ENCODE results near the gene GALNTL6.
"Not testable (repeated sequence)": the region's sequence is repeated elsewhere in the genome, so short reads cannot be mapped to it uniquely, and the experiment has no call there.

The GALNTL6 gene

DNA sequence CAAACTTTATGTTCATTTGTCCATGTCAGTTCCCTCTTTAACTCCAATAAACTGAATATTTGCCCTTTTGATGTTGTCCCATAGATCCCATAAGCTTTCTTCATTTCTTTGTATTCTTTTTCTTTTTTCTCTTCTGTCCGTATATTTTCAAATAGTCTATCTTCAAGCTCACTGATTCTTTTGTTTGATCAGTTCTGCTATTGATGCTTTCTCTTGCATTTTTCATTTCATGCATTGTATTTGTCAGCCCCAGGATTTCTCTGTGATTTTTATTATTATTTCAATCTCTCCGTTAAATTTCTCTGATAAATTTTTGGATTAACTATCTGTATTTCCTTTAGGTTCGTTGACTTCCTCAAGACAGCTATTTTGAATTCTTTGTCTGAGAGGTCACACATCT, 1082.5 kb downstream of the GALNTL6 start:
- no peaks in the 10 kb centered on the region for H3K4me1 Mint-ChIP-seq
- ATAC-seq (replicated peaks) = no peak
- H3K9me3 Mint-ChIP-seq = peaks cover 14 to 21% of the 10 kb centered on the region in 2 donors

DNA sequence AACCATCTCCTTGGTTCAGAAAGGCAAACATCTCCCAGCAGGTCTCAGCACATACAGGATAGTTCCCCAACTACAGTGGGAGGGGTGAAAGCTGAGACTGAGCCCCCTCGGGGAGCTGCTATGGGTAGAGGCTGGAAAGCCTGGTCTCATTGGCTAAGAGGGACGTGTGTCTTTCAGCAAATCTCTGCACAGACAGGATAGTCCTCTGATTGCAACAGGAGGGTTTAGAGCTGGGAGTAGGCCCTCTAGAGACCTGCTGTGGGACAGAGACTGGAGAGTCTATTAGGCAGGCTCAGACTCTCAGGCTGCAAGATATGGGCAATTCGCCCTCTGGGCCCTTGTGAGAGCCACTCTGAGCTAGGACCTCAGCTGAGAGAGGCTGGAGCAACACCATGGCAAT, 1083.8 kb downstream of the GALNTL6 start:
- ATAC-seq (replicated peaks) (no peak), DNase-seq (no peak)
- peaks cover 0 to 8% of the 10 kb centered on the region in 2 donors for H3K27me3 Mint-ChIP-seq
- no peaks in the 10 kb centered on the region for H3K4me1 Mint-ChIP-seq
- H3K4me3 Mint-ChIP-seq = no peak overlapping the region
- peaks cover 0 to 3% of the 10 kb centered on the region in 2 donors for H3K36me3 Mint-ChIP-seq
- H3K27ac Mint-ChIP-seq = no peak overlapping the region
- peaks cover 12 to 21% of the 10 kb centered on the region in 2 donors for H3K9me3 Mint-ChIP-seq

More for the DNA sequence above, 1082.5 kb downstream of the GALNTL6 start:
- Mint-ChIP-seq H3K27ac (no peak overlapping the region), H3K4me3 (no peak overlapping the region), H3K36me3 (peaks cover 0 to 3% of the 10 kb centered on the region in 2 donors), H3K27me3 (peaks cover 0 to 8% of the 10 kb centered on the region in 2 donors)
- DNase-seq = no peak

DNA sequence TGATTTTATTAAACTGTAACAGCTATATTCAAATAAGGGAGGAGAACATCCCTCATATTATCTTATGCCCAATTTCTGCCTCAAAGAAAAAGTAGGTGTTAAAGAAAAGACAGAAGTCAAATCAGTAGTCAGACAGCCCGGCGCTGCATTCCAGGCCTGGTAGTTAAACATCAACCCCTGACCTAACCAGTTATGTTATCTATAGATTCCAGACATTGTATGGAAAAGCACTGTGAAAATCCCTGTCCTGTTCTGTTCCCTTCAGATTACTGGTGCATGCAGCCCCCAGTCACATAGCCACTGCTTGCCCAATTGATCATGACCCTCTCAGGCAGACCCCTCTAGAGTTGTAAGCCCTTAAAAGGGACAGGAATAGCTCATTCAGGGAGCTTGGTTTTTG, 1085.5 kb downstream of the GALNTL6 start:
- ATAC-seq (replicated peaks) (no peak), DNase-seq (no peak)
- peaks cover 0 to 6% of the 10 kb centered on the region in 2 donors for H3K27me3 Mint-ChIP-seq
- H3K36me3 Mint-ChIP-seq = peaks cover 0 to 3% of the 10 kb centered on the region in 2 donors
- H3K9me3 Mint-ChIP-seq = peaks cover 12 to 21% of the 10 kb centered on the region in 2 donors
- no peak overlapping the region for H3K4me3 Mint-ChIP-seq
- no peak overlapping the region for H3K27ac Mint-ChIP-seq
- H3K4me1 Mint-ChIP-seq = no peaks in the 10 kb centered on the region

DNA sequence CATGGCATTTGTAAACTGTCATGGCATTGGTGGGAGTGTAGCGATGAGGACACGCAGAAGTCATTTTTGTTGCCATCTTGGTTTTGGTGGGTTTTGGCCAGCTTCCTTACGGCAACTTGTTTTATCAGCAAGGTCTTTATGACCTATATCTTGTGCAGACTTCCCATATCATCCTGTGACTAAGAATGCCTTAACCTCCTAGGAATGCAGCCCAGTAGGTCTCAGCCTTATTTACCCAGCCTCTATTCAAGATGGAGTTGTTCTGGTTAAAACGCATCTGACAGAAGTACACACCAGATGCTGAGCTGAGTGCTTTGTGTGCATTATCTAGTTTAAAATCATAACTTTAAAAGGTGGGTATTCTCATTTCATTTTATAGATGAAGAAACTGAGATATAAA, 1086.7 kb downstream of the GALNTL6 start:
- H3K4me3 Mint-ChIP-seq = no peak overlapping the region
- peaks cover 0 to 3% of the 10 kb centered on the region in 2 donors for H3K36me3 Mint-ChIP-seq
- H3K9me3 Mint-ChIP-seq = peaks cover 6 to 10% of the 10 kb centered on the region in 2 donors
- no peak for ATAC-seq (replicated peaks)
- H3K27me3 Mint-ChIP-seq = no peaks in the 10 kb centered on the region
- no peak for DNase-seq
- H3K27ac Mint-ChIP-seq = no peak overlapping the region
- no peaks in the 10 kb centered on the region for H3K4me1 Mint-ChIP-seq

DNA sequence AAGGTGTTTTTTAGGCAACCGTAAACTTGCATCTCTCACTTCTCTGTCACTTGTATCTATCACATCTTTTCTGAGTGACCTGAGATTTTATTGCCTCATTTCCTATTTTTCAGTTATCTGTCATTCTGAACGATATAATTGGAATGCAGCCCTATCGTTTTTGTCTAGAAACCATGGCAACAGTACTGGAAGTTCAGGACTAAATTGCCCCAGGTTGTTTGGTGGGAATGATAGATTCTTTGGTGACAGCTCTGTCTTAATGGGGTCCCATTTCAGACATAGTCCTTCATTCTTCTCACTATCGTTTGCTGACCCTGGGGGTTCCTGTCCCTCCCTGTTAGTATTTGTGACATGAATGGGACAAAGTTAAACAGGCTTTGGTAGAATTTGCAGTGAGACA, 1087.7 kb downstream of the GALNTL6 start:
- H3K27ac Mint-ChIP-seq = no peak overlapping the region
- H3K9me3 Mint-ChIP-seq = peaks cover 2 to 3% of the 10 kb centered on the region in 2 donors
- no peaks in the 10 kb centered on the region for H3K36me3 Mint-ChIP-seq
- H3K27me3 Mint-ChIP-seq = no peaks in the 10 kb centered on the region
- ATAC-seq (replicated peaks) = no peak
- DNase-seq = no peak
- H3K4me3 Mint-ChIP-seq = no peak overlapping the region
- H3K4me1 Mint-ChIP-seq = no peaks in the 10 kb centered on the region

DNA sequence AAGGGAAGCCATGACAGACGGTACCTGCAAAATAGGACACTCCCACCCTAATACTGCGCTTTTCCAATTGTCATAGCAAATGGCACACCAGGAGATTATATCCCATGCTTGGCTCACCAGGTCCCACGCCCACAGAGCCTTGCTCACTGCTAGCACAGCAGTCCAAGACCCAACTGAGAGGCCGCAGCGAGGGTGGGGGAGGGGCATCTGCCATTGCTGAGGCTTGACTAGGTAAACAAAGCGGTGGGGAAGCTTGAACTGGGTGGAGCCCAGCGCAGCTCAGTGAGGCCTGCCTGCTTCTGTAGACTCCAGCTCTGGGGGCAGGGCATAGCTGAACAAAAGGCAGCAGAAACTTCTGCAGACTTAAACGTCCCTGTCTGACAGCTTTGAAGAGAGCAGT, 1099.3 kb downstream of the GALNTL6 start:
- H3K4me3 Mint-ChIP-seq; H3K9me3 Mint-ChIP-seq; H3K27ac Mint-ChIP-seq; ATAC-seq (replicated peaks); H3K4me1 Mint-ChIP-seq; H3K27me3 Mint-ChIP-seq; DNase-seq; H3K36me3 Mint-ChIP-seq: not testable (repeated sequence)

DNA sequence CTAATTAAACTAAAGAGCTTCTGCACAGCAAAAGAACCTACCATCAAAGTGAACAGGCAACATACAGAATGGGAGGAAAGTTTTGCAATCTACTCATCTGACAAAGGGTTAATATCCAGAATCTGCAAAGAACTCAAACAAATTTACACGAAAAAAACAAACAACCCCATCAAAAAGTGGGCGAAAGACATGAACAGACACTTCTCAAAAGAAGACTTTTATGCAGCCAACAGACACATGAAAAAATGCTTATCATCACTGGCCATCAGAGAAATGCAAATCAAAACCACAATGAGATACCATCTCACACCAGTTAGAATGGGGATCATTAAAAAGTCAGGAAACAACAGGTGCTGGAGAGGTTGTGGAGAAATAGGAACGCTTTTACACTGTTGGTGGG, 1104.2 kb downstream of the GALNTL6 start:
- H3K27me3 Mint-ChIP-seq; DNase-seq; H3K36me3 Mint-ChIP-seq; H3K4me1 Mint-ChIP-seq; H3K27ac Mint-ChIP-seq; ATAC-seq (replicated peaks); H3K4me3 Mint-ChIP-seq: not testable (repeated sequence)
- H3K9me3 Mint-ChIP-seq = peaks cover 13 to 14% of the 10 kb centered on the region in 2 donors

DNA sequence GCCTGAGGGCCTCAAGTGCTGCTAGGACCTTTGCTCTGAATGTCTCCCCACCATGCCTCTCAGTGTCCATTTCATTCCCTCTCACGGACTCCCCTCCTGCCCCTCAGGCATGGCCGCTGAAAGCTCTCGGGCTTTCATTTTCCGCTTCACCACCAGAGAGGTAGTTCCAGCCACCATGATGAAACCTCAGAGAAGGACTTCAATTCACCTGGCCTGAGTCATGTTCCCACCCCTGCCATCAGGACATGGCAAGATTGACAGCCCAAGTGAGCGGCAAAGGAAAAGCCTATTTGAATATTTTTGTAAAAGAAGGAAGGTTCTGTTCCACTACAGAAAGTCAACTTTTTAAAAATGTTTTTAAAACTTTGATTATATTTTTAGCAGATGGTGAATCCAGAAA, 1106.1 kb downstream of the GALNTL6 start:
- ATAC-seq (replicated peaks) (no peak), DNase-seq (no peak)
- H3K36me3 Mint-ChIP-seq = no peaks in the 10 kb centered on the region
- no peak overlapping the region for H3K4me3 Mint-ChIP-seq
- no peaks in the 10 kb centered on the region for H3K4me1 Mint-ChIP-seq
- peaks cover 14 to 17% of the 10 kb centered on the region in 2 donors for H3K9me3 Mint-ChIP-seq
- H3K27me3 Mint-ChIP-seq = peaks cover 0 to 4% of the 10 kb centered on the region in 2 donors
- no peak overlapping the region for H3K27ac Mint-ChIP-seq

DNA sequence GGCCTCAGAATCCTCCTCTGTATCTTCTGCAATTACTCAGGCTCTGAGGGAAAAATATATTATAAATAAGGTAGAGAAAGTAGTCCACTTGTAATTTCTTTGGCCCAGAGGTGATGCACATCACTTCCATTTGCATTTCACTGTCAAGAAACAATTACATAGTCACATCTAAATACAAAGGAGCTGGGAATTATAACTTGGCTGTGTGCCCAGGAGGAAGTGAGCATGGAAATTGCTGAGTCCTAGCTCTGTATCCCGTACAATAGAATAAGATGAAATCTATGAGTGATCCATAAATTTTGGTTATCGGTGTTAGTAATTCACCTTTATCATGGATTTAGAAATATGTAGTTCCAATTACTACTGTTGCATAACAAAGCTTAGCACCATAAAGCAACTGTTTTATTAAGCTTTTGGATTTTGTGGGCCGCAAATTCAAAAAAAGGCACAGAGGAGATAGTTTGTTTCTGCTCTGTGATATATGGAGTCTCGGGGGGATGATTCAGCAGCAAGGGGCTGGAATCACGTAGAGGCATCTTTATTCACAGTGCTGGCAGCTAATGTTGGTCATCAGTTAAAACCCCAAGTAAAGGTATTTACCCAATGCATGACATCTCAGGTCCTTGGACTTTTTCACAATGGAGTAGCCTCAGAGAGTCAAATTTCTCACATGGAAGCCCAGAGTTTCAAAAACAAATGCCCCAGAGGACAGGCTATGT, 1114.1 kb downstream of the GALNTL6 start:
- H3K4me3 Mint-ChIP-seq = no peak overlapping the region
- H3K27me3 Mint-ChIP-seq = peaks cover 0 to 4% of the 10 kb centered on the region in 2 donors
- DNase-seq (no peak), ATAC-seq (replicated peaks) (no peak)
- no peaks in the 10 kb centered on the region for H3K36me3 Mint-ChIP-seq
- no peaks in the 10 kb centered on the region for H3K4me1 Mint-ChIP-seq
- H3K9me3 Mint-ChIP-seq = peaks cover 8 to 9% of the 10 kb centered on the region in 2 donors
- H3K27ac Mint-ChIP-seq = no peak overlapping the region

DNA sequence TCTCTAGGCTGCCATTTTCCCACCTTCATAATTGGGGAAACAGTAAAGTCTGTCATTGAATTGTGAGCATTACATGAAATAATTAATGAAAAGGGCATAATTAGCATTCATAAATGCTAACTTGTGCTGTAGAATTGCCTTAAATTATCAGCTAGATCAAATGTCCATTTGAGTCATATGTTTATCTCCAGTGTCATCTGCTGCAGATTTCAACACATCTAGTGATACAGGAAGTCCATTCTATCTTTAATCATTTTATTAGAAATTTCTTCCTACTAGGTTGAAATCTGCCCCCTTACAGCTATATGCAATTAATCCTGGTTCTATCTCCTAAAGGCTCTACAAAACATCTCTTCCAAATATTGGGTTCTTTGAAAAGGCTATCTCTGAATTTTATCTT, 1115.1 kb downstream of the GALNTL6 start:
- no peak for ATAC-seq (replicated peaks)
- Mint-ChIP-seq H3K4me1 (no peaks in the 10 kb centered on the region), H3K36me3 (no peaks in the 10 kb centered on the region), H3K4me3 (no peak overlapping the region), H3K27ac (no peak overlapping the region), H3K27me3 (peaks cover 0 to 4% of the 10 kb centered on the region in 2 donors), H3K9me3 (peaks cover 4 to 5% of the 10 kb centered on the region in 2 donors)
- no peak for DNase-seq

DNA sequence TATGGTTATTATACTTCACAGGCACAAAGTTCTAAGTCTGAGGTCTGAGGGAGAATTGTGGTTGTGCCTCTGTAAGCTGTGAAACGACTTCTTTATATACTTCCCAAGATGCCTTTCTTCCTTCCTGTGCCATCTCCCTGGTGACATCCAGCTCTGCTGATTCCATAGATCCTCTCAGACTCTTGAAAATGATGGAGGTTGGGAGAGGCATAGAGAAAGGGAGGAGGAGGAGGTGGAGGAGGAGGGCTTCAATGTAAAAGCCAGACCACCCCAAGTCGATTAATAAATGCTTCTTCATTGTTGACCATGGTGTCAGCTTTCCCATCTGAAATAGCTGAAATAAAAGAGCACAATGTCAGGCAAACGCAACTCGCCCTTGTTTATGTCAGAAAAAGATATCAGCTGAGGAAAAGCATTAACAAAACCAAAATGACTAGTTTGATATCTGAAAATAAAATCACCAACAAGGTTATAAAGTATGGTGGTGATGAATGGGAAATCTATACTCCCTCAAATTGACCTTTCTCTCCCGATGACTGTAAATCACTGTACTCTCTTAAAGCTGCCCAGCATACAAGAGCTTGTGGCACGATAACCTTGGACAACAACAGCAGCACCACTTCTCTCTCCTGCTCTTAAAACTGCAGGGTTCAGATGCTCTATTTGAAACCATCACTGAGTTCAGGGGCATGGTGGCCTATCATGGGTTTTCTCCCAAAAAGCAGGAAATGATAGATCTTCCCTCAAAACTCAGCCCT, 1125.0 kb downstream of the GALNTL6 start:
- Mint-ChIP-seq H3K4me1 (peaks cover 0 to 5% of the 10 kb centered on the region in 2 donors), H3K4me3 (no peak overlapping the region), H3K36me3 (no peaks in the 10 kb centered on the region), H3K27me3 (peaks cover 4 to 13% of the 10 kb centered on the region in 2 donors), H3K27ac (no peak overlapping the region), H3K9me3 (no peaks in the 10 kb centered on the region)
- no peak for ATAC-seq (replicated peaks)
- DNase-seq = no peak

DNA sequence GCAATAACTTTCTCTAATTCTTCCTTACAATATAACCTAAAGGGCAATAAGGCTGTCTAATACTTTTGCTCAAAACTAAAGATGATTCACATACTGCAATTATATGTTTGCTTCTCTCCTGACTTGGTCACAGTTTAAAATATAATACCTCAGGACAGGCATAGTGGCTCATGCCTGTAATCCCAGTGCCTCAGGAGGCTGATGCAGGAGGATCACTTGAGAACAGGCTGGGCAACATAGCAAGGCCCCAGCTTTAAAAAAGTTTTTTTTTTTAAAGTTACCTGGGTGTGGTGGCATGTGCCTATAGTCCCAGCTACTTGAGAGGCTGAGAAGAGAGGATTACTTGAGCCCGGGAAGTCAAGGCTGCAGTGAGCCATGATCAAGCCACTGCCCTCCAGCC, 1125.7 kb downstream of the GALNTL6 start:
- Mint-ChIP-seq H3K9me3 (no peaks in the 10 kb centered on the region), H3K4me1 (peaks cover 0 to 5% of the 10 kb centered on the region in 2 donors), H3K36me3 (no peaks in the 10 kb centered on the region), H3K27me3 (peaks cover 4 to 13% of the 10 kb centered on the region in 2 donors), H3K27ac (no peak overlapping the region), H3K4me3 (no peak overlapping the region)
- no peak for ATAC-seq (replicated peaks)
- DNase-seq = no peak

DNA sequence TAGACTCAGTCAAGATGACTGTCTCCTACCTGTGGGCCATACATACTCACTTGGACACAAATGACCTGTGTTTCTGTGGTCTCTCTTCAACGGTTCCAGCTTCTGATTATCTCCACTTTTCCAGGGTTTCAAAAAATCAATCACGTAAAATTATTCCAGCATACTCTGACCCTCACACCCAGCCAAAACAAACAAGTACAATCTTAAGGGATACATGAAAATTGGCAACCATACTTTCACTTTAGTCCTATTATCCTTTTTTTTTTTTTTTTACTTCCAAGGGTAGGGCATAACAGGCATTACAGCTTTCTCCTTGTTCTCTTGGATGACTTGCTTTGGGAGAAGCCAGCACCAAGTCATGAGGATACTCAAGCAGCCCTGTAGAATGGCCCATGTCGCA, 1129.6 kb downstream of the GALNTL6 start:
- peaks cover 0 to 13% of the 10 kb centered on the region in 2 donors for H3K27me3 Mint-ChIP-seq
- no peak overlapping the region for H3K27ac Mint-ChIP-seq
- ATAC-seq (replicated peaks) = no peak
- DNase-seq = no peak
- H3K9me3 Mint-ChIP-seq = no peaks in the 10 kb centered on the region
- H3K36me3 Mint-ChIP-seq = no peaks in the 10 kb centered on the region
- H3K4me1 Mint-ChIP-seq = no peaks in the 10 kb centered on the region
- no peak overlapping the region for H3K4me3 Mint-ChIP-seq

DNA sequence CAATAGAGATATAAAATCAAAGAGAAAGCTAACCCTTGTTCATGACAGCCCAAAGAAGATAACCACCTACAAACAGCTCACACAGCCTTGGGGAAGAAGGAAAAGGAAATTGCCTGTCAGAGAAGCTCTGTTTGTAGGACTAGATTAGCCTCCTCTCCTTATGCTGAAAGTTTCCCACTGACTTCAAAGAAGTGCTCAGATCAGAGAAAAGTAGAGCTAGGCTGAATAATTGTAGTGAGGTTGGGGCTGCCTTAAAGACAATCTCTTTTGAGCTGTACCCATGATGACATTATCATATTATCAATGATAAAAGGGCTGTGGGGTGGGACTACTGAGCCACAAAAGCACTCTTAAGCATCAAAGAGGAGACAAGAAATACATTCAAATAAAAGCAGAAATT, 1132.4 kb downstream of the GALNTL6 start:
- DNase-seq (no peak), ATAC-seq (replicated peaks) (no peak)
- Mint-ChIP-seq H3K27ac (no peak overlapping the region), H3K27me3 (peaks cover 0 to 8% of the 10 kb centered on the region in 2 donors), H3K4me1 (no peaks in the 10 kb centered on the region), H3K9me3 (no peaks in the 10 kb centered on the region), H3K36me3 (no peaks in the 10 kb centered on the region), H3K4me3 (no peak overlapping the region)

DNA sequence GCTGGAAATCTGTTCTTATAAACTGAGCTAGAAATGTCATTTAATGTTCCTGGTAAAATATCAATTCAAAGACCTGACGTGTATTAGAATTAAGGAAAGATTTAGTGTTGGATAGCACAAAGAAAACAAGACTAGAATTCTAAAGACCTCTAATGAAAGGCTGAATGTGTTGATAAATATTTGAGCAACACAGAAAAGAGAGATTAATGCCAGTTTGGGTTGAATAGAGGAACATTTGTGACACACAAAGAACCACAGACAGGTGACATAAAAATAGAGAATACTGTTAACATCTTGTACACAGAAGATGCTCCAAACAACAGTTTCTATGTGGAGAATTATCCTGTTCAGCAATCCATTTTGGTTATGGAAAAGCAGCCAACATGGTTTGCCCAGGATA, 1133.3 kb downstream of the GALNTL6 start:
- ATAC-seq (replicated peaks) (no peak), DNase-seq (no peak)
- Mint-ChIP-seq H3K36me3 (no peaks in the 10 kb centered on the region), H3K27me3 (peaks cover 0 to 8% of the 10 kb centered on the region in 2 donors), H3K27ac (no peak overlapping the region), H3K9me3 (no peaks in the 10 kb centered on the region), H3K4me1 (no peaks in the 10 kb centered on the region), H3K4me3 (no peak overlapping the region)
